Measurements from ENCODE around the gene BUD23.

Gene BUD23

GRCh38 chr7:73726083-73726466, 42.7 kb downstream of the BUD23 start:
- H3K9me3 Mint-ChIP-seq: no peaks in the 10 kb centered on the region
- H3K36me3 Mint-ChIP-seq: no peaks in the 10 kb centered on the region
- CTCF ChIA-PET: interaction anchor here (0.8 to 3.7 kb wide), 10 partner anchors 9 to 141 kb away, joined by 3 to 61 read pairs (median 4); no protein-coding TSS in a partner anchor
- H3K27me3 Mint-ChIP-seq: peaks cover 36% of the 10 kb centered on the region
- no peaks in the 10 kb centered on the region for H3K4me1 Mint-ChIP-seq
- H3K4me3 Mint-ChIP-seq: no peak overlapping the region
- no peak for DNase-seq
- H3K27ac Mint-ChIP-seq: no peak overlapping the region

- H3K27me3 Mint-ChIP-seq: peaks cover 18% of the 10 kb centered on the region
- no peak overlapping the region for H3K4me3 Mint-ChIP-seq
These were observed 44.6 kb downstream of the BUD23 start for GRCh38 chr7:73727952-73728351.

DNA sequence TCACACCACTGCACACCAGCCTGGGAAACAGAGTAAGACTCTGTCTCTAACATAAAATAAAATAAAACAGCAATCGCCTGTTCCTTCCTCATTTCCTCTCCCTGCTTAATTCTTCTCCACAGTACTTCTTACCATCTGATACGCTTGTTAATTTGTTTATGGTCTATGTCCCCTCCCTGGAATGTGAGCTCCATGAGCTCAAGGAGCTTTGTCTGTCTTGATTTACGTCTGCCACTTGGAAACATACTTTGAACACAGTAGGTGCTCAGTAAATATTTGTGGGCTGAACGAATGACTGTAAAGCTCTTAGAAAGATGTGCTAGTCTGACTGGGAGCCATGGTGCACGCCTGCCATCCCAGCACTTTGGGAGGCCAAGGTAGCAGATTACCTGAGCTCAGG, 45.2 kb downstream of the BUD23 start:
- CTCF ChIA-PET: interaction anchor here (1.2 to 1.9 kb wide), 2 partner anchors 100 to 122 kb away, joined by 3 to 12 read pairs; no protein-coding TSS in a partner anchor
- Mint-ChIP-seq H3K4me3 (no peak overlapping the region), H3K36me3 (no peaks in the 10 kb centered on the region), H3K9me3 (no peaks in the 10 kb centered on the region), H3K27me3 (peaks cover 15% of the 10 kb centered on the region), H3K4me1 (no peaks in the 10 kb centered on the region), H3K27ac (no peak overlapping the region)
- DNase-seq: no peak

More at GRCh38 chr7:73727952-73728351, 44.6 kb downstream of the BUD23 start:
- Mint-ChIP-seq H3K27ac (no peak overlapping the region), H3K4me1 (no peaks in the 10 kb centered on the region), H3K36me3 (no peaks in the 10 kb centered on the region), H3K9me3 (no peaks in the 10 kb centered on the region)
- DNase-seq: no peak
- CTCF ChIA-PET: interaction anchor here (1.2 to 1.9 kb wide), 2 partner anchors 99 to 121 kb away, joined by 3 to 12 read pairs; no protein-coding TSS in a partner anchor

DNA sequence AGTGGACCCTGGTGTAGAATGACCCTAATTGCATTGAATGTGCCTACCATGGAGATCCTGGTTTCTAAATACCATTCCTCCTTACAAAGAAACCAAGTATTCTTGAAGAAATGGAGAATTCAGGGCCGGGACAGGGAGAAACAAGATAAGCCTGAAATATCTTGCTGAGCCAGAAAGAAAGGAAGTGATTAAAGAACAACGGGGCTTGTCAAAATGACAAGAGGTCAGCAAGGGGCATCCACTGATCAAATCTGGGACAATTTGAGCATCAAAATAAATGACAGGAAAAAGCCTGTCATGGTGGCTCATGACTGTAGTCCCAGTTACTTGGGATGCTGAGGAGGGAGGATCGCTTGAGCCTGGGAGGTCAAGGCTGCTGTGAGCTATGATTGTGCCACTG, 47.1 kb downstream of the BUD23 start:
- CTCF ChIA-PET: no interaction called here
- no peak for DNase-seq
- H3K36me3 Mint-ChIP-seq: no peaks in the 10 kb centered on the region

GRCh38 chr7:73732397-73732796, 49.0 kb downstream of the BUD23 start:
- Mint-ChIP-seq H3K4me3 (no peak overlapping the region), H3K9me3 (no peaks in the 10 kb centered on the region), H3K27me3 (peaks cover 6% of the 10 kb centered on the region), H3K27ac (no peak overlapping the region), H3K4me1 (peaks cover 15% of the 10 kb centered on the region), H3K36me3 (peaks cover 3% of the 10 kb centered on the region)
- DNase-seq: no peak
- CTCF ChIA-PET: interaction anchor here (0.8 to 6.0 kb wide), 4 partner anchors 12 to 125 kb away, joined by 3 to 87 read pairs (median 6); partner anchors contain the start of gene STX1A

More for the DNA sequence above, 47.1 kb downstream of the BUD23 start:
- Mint-ChIP-seq H3K27ac (no peak overlapping the region), H3K27me3 (peaks cover 10% of the 10 kb centered on the region), H3K4me1 (peaks cover 8% of the 10 kb centered on the region), H3K4me3 (no peak overlapping the region), H3K9me3 (no peaks in the 10 kb centered on the region)

- peak; percentile 87 for DNase-seq
- Mint-ChIP-seq H3K4me3 (no peak overlapping the region), H3K4me1 (peaks cover 24% of the 10 kb centered on the region), H3K27ac (peak overlapping the region; percentile 69), H3K9me3 (no peaks in the 10 kb centered on the region), H3K27me3 (no peaks in the 10 kb centered on the region), H3K36me3 (peaks cover 3% of the 10 kb centered on the region)
- CTCF ChIA-PET: interaction anchor here (0.6 to 6.0 kb wide), 21 partner anchors 9 to 411 kb away, joined by 3 to 87 read pairs (median 4); partner anchors contain the start of gene MLXIPL
These were observed 51.5 kb downstream of the BUD23 start for GRCh38 chr7:73734619-73735527.

DNA sequence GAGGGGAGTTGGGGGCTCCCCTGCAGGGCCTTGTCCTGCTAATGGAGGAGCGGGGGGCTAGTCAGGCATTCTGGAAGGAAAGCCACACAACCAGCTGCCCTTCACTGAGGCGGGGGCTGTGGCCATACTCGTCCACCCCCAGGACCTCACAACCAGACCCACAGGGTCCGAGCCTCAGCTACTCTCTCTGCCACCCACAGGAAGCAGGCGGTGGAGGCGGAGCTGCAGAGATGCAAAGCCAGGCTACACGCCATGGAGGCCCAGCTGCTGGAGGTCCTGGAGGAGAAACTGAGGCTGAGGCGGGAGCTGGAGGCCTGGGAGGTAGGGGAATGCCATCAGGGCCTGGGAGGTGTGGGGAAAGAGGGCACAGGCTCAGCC, 52.1 kb downstream of the BUD23 start:
- H3K27me3 Mint-ChIP-seq: no peaks in the 10 kb centered on the region

GRCh38 chr7:73736885-73737284, 53.5 kb downstream of the BUD23 start:
- Mint-ChIP-seq H3K27ac (no peak overlapping the region), H3K36me3 (peaks cover 3% of the 10 kb centered on the region), H3K4me3 (no peak overlapping the region), H3K27me3 (no peaks in the 10 kb centered on the region), H3K9me3 (no peaks in the 10 kb centered on the region), H3K4me1 (peaks cover 24% of the 10 kb centered on the region)
- no peak for DNase-seq
- CTCF ChIA-PET: interaction anchor here (1.0 to 6.0 kb wide), 2 partner anchors 32 to 130 kb away, joined by 3 to 87 read pairs; no protein-coding TSS in a partner anchor

More for the DNA sequence above, 52.1 kb downstream of the BUD23 start:
- Mint-ChIP-seq H3K36me3 (peaks cover 3% of the 10 kb centered on the region), H3K9me3 (no peaks in the 10 kb centered on the region), H3K27ac (no peak overlapping the region), H3K4me1 (peaks cover 24% of the 10 kb centered on the region), H3K4me3 (no peak overlapping the region)
- DNase-seq: no peak
- CTCF ChIA-PET: interaction anchor here (0.8 to 6.0 kb wide), 15 partner anchors 9 to 412 kb away, joined by 3 to 87 read pairs (median 5); partner anchors contain the start of gene MLXIPL

DNA sequence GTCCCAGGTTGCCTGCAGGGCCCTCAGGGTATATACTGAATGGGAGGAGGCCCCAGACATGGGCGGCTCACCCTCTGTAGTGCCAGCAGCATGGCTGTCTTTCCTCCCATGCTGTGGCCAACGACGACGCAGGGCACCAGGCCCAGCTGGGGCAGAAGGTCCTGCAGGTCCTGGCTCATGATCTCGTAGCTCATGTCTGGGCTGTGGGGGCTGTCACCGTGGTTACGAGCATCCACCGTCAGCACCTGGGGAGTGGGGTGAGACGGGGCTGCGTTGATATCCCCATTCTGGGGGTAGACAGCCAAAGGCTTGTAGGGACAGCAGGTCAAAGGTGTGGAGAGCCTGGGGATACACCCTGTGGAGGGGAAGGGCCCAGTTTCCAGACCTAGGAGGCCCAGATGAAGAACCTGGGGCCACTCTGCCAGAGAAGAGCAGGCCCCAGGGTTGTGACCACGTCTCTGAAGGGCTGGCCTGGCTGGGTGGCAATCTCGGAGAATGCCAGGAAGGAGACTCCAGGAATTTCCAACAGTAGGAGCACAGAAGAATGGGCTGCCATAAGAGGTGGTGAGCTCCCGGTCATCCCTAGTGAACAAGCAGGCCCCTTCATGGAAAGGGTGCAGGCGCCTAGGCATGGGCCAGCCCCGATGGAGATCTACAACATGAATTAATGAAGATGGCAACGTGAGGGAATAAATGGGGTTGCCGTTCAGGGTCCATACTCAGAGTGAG, 54.3 kb downstream of the BUD23 start:
- H3K9me3 Mint-ChIP-seq: no peaks in the 10 kb centered on the region
- peaks cover 7% of the 10 kb centered on the region for H3K27me3 Mint-ChIP-seq
- H3K27ac Mint-ChIP-seq: peak overlapping the region; percentile 93
- peaks cover 24% of the 10 kb centered on the region for H3K4me1 Mint-ChIP-seq
- H3K4me3 Mint-ChIP-seq: peak overlapping the region; percentile 87
- DNase-seq: no peak
- H3K36me3 Mint-ChIP-seq: peaks cover 3% of the 10 kb centered on the region
- CTCF ChIA-PET: interaction anchor here (0.8 to 6.0 kb wide), 5 partner anchors 20 to 133 kb away, joined by 3 to 87 read pairs (median 5); no protein-coding TSS in a partner anchor

GRCh38 chr7:73738220-73738611, 54.8 kb downstream of the BUD23 start:
- peaks cover 24% of the 10 kb centered on the region for H3K4me1 Mint-ChIP-seq
- CTCF ChIA-PET: interaction anchor here (0.8 to 2.0 kb wide), 4 partner anchors 21 to 134 kb away, joined by 3 to 7 read pairs (median 5); no protein-coding TSS in a partner anchor
- peak overlapping the region; percentile 87 for H3K4me3 Mint-ChIP-seq
- peak; percentile 69 for DNase-seq
- peak overlapping the region; percentile 93 for H3K27ac Mint-ChIP-seq
- H3K27me3 Mint-ChIP-seq: peaks cover 12% of the 10 kb centered on the region
- H3K36me3 Mint-ChIP-seq: peaks cover 3% of the 10 kb centered on the region
- no peaks in the 10 kb centered on the region for H3K9me3 Mint-ChIP-seq

- CTCF ChIA-PET: interaction anchor here (0.8 to 2.0 kb wide), 5 partner anchors 21 to 134 kb away, joined by 3 to 7 read pairs (median 5); no protein-coding TSS in a partner anchor
- peak; percentile 98 for DNase-seq
- H3K4me1 Mint-ChIP-seq: peaks cover 24% of the 10 kb centered on the region
- H3K27ac Mint-ChIP-seq: peak within 1 kb of the TSS; percentile 93
- peak within 1 kb of the TSS; percentile 87 for H3K4me3 Mint-ChIP-seq
- H3K9me3 Mint-ChIP-seq: no peaks in the 10 kb centered on the region
- peaks cover 3% of the 10 kb centered on the region for H3K36me3 Mint-ChIP-seq
- H3K27me3 Mint-ChIP-seq: peaks cover 18% of the 10 kb centered on the region
These were observed 55.4 kb downstream of the BUD23 start, which contains the start of gene ABHD11 for GRCh38 chr7:73738612-73739386. ABHD11 (minus strand) TSS chr7:73738802; CDS start chr7:73738770, 32 bp downstream.

GRCh38 chr7:73739387-73739767, 56.0 kb downstream of the BUD23 start:
- H3K4me3 Mint-ChIP-seq: peak overlapping the region; percentile 87
- H3K27ac Mint-ChIP-seq: peak overlapping the region; percentile 93
- peaks cover 23% of the 10 kb centered on the region for H3K27me3 Mint-ChIP-seq
- peaks cover 24% of the 10 kb centered on the region for H3K4me1 Mint-ChIP-seq
- no peaks in the 10 kb centered on the region for H3K9me3 Mint-ChIP-seq
- DNase-seq: no peak
- peaks cover 3% of the 10 kb centered on the region for H3K36me3 Mint-ChIP-seq
- CTCF ChIA-PET: interaction anchor here (1.2 to 2.0 kb wide), 2 partner anchors 111 to 116 kb away, joined by 3 to 7 read pairs; no protein-coding TSS in a partner anchor

- no peak for DNase-seq
- Mint-ChIP-seq H3K36me3 (peaks cover 3% of the 10 kb centered on the region), H3K27me3 (peaks cover 23% of the 10 kb centered on the region), H3K4me1 (peaks cover 17% of the 10 kb centered on the region), H3K27ac (no peak overlapping the region), H3K9me3 (no peaks in the 10 kb centered on the region), H3K4me3 (peak overlapping the region; percentile 26)
- CTCF ChIA-PET: interaction anchor here (1.0 kb wide), 1 partner anchor 116 kb away, joined by 4 read pairs; no protein-coding TSS in a partner anchor
These were observed 56.8 kb downstream of the BUD23 start for GRCh38 chr7:73740212-73740611.

Data from activated naive CD4-positive, alpha-beta T cell treated with anti-CD3 and anti-CD28 coated beads, Interleukin-2, amount 10 ng/mL, durations not matched to agents 7 days and 5 days (primary cell).